IMR-90 (cell line): Measurements from ENCODE around the gene KCNN4. TPM values are rescaled to one million over a fixed set of nuclear protein-coding genes. Genes with fewer than 3 reads are reported as not detected.

ENCODE experiments used
- ATAC-seq: fragments of 200-7000 bp; cut with Tn5 transposase; 2 replicates; pipeline ENCODE4 v1.9.1; 2020; ENCODE audit warnings: low read depth, mild to moderate bottlenecking, moderate library complexity
- BruUV-seq: library from RNA; stranded (reverse); fragments of 400-500 nt; replicated peaks from 2 replicates; lab custom pipeline; 2021; lab: Mats Ljungman, UMichigan
- CTCF ChIA-PET: fragments of 300-600 bp; formaldehyde crosslinking; extraction: SDS; loops from one replicate; lab custom pipeline; 2021; ENCODE audit warnings: antibody characterized with exemption; lab: Yijun Ruan, JAX
- POLR2A ChIA-PET: fragments of 300-600 bp; sonication (Branson Sonifier 250); formaldehyde crosslinking; loops from one replicate; lab custom pipeline; 2022; ENCODE audit warnings: antibody characterized with exemption; ENCODE audit not compliant: unreplicated experiment; lab: Charles Lee
- DNase-seq: peaks from one replicate; pipeline ENCODE4 v3.0.0; 2013
- H2AFZ ChIP-seq: replicated peaks from 2 replicates; pipeline ENCODE3; 2013; ENCODE audit warnings: low read length, mild to moderate bottlenecking; ENCODE audit not compliant: poor library complexity
- H2AK5ac ChIP-seq: 2 replicates; pipeline ENCODE4 v1.6.1; 2013; ENCODE audit warnings: low read depth, low read length, inconsistent platforms
- H2AK9ac ChIP-seq: replicated peaks from 2 replicates; pipeline ENCODE3; 2013; ENCODE audit warnings: mild to moderate bottlenecking, low read depth, low read length, moderate library complexity; ENCODE audit not compliant: poor library complexity
- H2BK120ac ChIP-seq: 2 replicates; pipeline ENCODE4 v1.6.1; 2013; ENCODE audit warnings: low read depth, low read length, inconsistent platforms
- H2BK15ac ChIP-seq: 3 replicates; pipeline ENCODE4 v1.6.1; 2013; ENCODE audit warnings: low read depth, low read length, inconsistent platforms
- H2BK20ac ChIP-seq: 2 replicates; pipeline ENCODE4 v1.6.1; 2013; ENCODE audit warnings: low read depth, mild to moderate bottlenecking, inconsistent platforms, low read length, moderate library complexity
- H2BK5ac ChIP-seq: 2 replicates; pipeline ENCODE4 v1.6.1; 2013; ENCODE audit warnings: mild to moderate bottlenecking, low read depth, low read length, inconsistent platforms; ENCODE audit not compliant: poor library complexity, severe bottlenecking
- H3K14ac ChIP-seq: replicated peaks from 2 replicates; pipeline ENCODE4 v1.6.1; 2013; ENCODE audit warnings: low read depth, low read length, inconsistent platforms
- H3K18ac ChIP-seq: 2 replicates; pipeline ENCODE4 v1.6.1; 2013; ENCODE audit warnings: low read depth, low read length, control low read depth
- H3K23ac ChIP-seq: 2 replicates; pipeline ENCODE4 v1.6.1; 2013; ENCODE audit warnings: low read depth, low read length, inconsistent platforms
- H3K27ac ChIP-seq: 2 replicates; pipeline ENCODE4 v1.5.1; 2013; ENCODE audit warnings: mild to moderate bottlenecking, control low read depth, low read length; ENCODE audit not compliant: insufficient read depth
- H3K27me3 ChIP-seq: 2 replicates; pipeline ENCODE4 v1.6.1; 2013; ENCODE audit warnings: low read length; ENCODE audit not compliant: control insufficient read depth, insufficient read depth
- H3K36me3 ChIP-seq: 2 replicates; pipeline ENCODE4 v1.6.1; 2013; ENCODE audit warnings: low read length, mixed read lengths; ENCODE audit not compliant: control insufficient read depth, insufficient read depth
- H3K4ac ChIP-seq: 2 replicates; pipeline ENCODE4 v1.6.1; 2013; ENCODE audit warnings: low read depth, low read length, inconsistent platforms
- H3K4me1 ChIP-seq: 2 replicates; pipeline ENCODE4 v1.6.1; 2013; ENCODE audit warnings: low read length, mixed read lengths; ENCODE audit not compliant: control insufficient read depth, insufficient read depth
- H3K4me2 ChIP-seq: 2 replicates; pipeline ENCODE4 v1.6.1; 2013; ENCODE audit warnings: low read depth, mild to moderate bottlenecking, control low read depth, low read length, moderate library complexity
- H3K4me3 ChIP-seq: 2 replicates; pipeline ENCODE4 v1.5.1; 2013; ENCODE audit warnings: low read depth, mild to moderate bottlenecking, control low read depth, low read length, moderate library complexity; ENCODE audit not compliant: insufficient read depth
- H3K56ac ChIP-seq: 2 replicates; pipeline ENCODE4 v1.6.1; 2013; ENCODE audit warnings: low read length, inconsistent platforms; ENCODE audit not compliant: insufficient read depth; ENCODE audit errors: extremely low read depth
- H3K79me1 ChIP-seq, 2 experiments: 2 replicates each; pipeline ENCODE4 v1.6.1; 2013; ENCODE audit warnings: low read length in 2 of 2, inconsistent platforms in 1 of 2, low read depth in 1 of 2
- H3K9ac ChIP-seq: 2 replicates; pipeline ENCODE4 v1.6.1; 2013; ENCODE audit warnings: low read depth, low read length, control low read depth
- H3K9me1 ChIP-seq: 2 replicates; pipeline ENCODE4 v1.6.1; 2013; ENCODE audit warnings: low read length, inconsistent platforms; ENCODE audit not compliant: insufficient read depth
- H3K9me3 ChIP-seq: 2 replicates; pipeline ENCODE4 v1.6.1; 2013; ENCODE audit warnings: low read length; ENCODE audit not compliant: control insufficient read depth, insufficient read depth
- H4K20me1 ChIP-seq: 2 replicates; pipeline ENCODE4 v1.6.1; 2013; ENCODE audit warnings: low read length, inconsistent platforms; ENCODE audit not compliant: insufficient read depth
- H4K5ac ChIP-seq: 2 replicates; pipeline ENCODE4 v1.6.1; 2013; ENCODE audit warnings: mild to moderate bottlenecking, low read depth, low read length, control low read depth
- H4K8ac ChIP-seq, 2 experiments: 2 replicates each; pipeline ENCODE4 v1.6.1; 2013; ENCODE audit warnings: low read depth in 2 of 2, low read length in 2 of 2, control low read depth in 1 of 2, inconsistent platforms in 1 of 2
- H4K91ac ChIP-seq: 2 replicates; pipeline ENCODE4 v1.6.1; 2013; ENCODE audit warnings: low read depth, low read length, inconsistent platforms; ENCODE audit not compliant: insufficient read depth
- BHLHE40 ChIP-seq: fragments of 150-350 bp; IDR thresholded peaks from 2 replicates; pipeline ENCODE4 v1.6.1; 2016; ENCODE audit warnings: mild to moderate bottlenecking, low read depth, low read length
- CHD1 ChIP-seq: IDR thresholded peaks from 2 replicates; pipeline ENCODE4 v1.6.1; 2012; ENCODE audit warnings: low read depth, low read length, improper control_type of control experiment
- FOS ChIP-seq: fragments of 150-350 bp; IDR thresholded peaks from 2 replicates; pipeline ENCODE4 v1.6.1; 2016; ENCODE audit warnings: low read depth, low read length
- MAFK ChIP-seq: IDR thresholded peaks from 2 replicates; pipeline ENCODE4 v1.6.1; 2012; ENCODE audit warnings: low read depth, low read length, improper control_type of control experiment
- MAZ ChIP-seq: IDR thresholded peaks from 2 replicates; pipeline ENCODE4 v1.6.1; 2012; ENCODE audit warnings: low read depth, mild to moderate bottlenecking, low read length, improper control_type of control experiment, moderate library complexity, borderline replicate concordance
- MXI1 ChIP-seq: IDR thresholded peaks from 2 replicates; pipeline ENCODE4 v1.6.1; 2012; ENCODE audit warnings: low read depth, mild to moderate bottlenecking, low read length, moderate library complexity, borderline replicate concordance
- NFE2L2 ChIP-seq: fragments of 150-350 bp; IDR thresholded peaks from 2 replicates; pipeline ENCODE4 v1.6.1; 2016; ENCODE audit warnings: low read depth, mild to moderate bottlenecking, low read length
- POLR2A ChIP-seq: IDR thresholded peaks from 2 replicates; pipeline ENCODE4 v1.6.1; 2012; ENCODE audit warnings: mild to moderate bottlenecking, low read depth, low read length
- RAD21 ChIP-seq: IDR thresholded peaks from 2 replicates; pipeline ENCODE4 v1.6.1; 2012; ENCODE audit warnings: low read length, improper control_type of control experiment
- RCOR1 ChIP-seq: IDR thresholded peaks from 2 replicates; pipeline ENCODE4 v1.6.1; 2012; ENCODE audit warnings: mild to moderate bottlenecking, low read length, improper control_type of control experiment; ENCODE audit not compliant: insufficient replicate concordance
- RFX5 ChIP-seq: IDR thresholded peaks from 2 replicates; pipeline ENCODE4 v1.8.0; 2012; ENCODE audit warnings: low read depth, mild to moderate bottlenecking, low read length, moderate library complexity
- SMC3 ChIP-seq: fragments of 150-350 bp; IDR thresholded peaks from 2 replicates; pipeline ENCODE4 v1.6.1; 2016; ENCODE audit warnings: low read depth, mild to moderate bottlenecking, antibody characterized with exemption, low read length, moderate library complexity
- WGBS, 2 experiments: methylation state at CpG; one replicate each; pipeline versions ENCODE4 v1.1.5 to v1.1.7; 2013; ENCODE audit warnings: missing lambda C conversion rate in 2 of 2; ENCODE audit not compliant: insufficient read length in 1 of 2; ENCODE audit errors: extremely low coverage in 2 of 2; 5-methylcytosine and 5-hydroxymethylcytosine counted together
- dilution Hi-C: fragments of 300-500 bp; cut with HindIII; formaldehyde crosslinking; loops from one replicate; pipeline ENCODE4 v1.14.3; 2018; ENCODE audit warnings: low sequenced_read_pairs; ENCODE audit not compliant: unreplicated experiment
- in situ Hi-C: fragments of 300-500 bp; cut with MboI; formaldehyde crosslinking; loops from 3 replicates; pipeline ENCODE4 v1.14.3; 2019; ENCODE audit warnings: low sequenced_read_pairs, inconsistent platforms, mixed read lengths
- intact Hi-C: fragments of 100-400 bp; cut with micrococcal nuclease; formaldehyde crosslinking; loops from 2 replicates; pipeline ENCODE4 v1.10.0; 2022
- polyA plus RNA-seq, 3 experiments: library from polyadenylated mRNA; depleted of rRNA; stranded (reverse); fragments of >200 nt; gene quantifications; 2 replicates each; pipeline ENCODE4 v1.2.3, GENCODE V29; 2012; ENCODE audit warnings: low replicate concordance in 1 of 3
- total RNA-seq: library from RNA; depleted of rRNA; stranded (reverse); fragments of >200 nt; gene quantifications from 2 replicates; pipeline ENCODE4 v1.2.3, GENCODE V29; 2012
- TF ChIP-seq, protein P1 (sequence below): fragments of 150-350 bp; IDR thresholded peaks from 2 replicates; pipeline ENCODE4 v1.6.1; 2017; ENCODE audit warnings: mild to moderate bottlenecking, antibody characterized with exemption, low read length, low read depth
- TF ChIP-seq, protein P2 (sequence below): fragments of 150-350 bp; IDR thresholded peaks from 2 replicates; pipeline ENCODE4 v1.6.1; 2016; ENCODE audit warnings: low read depth, mild to moderate bottlenecking, low read length, moderate library complexity, borderline replicate concordance
- TF ChIP-seq, protein P3 (sequence below): conservative IDR thresholded peaks from 2 replicates; pipeline ENCODE4 v1.5.1; 2012; ENCODE audit warnings: mild to moderate bottlenecking, low read depth, low read length, improper control_type of control experiment

The KCNN4 gene
- total and polyA plus RNA-seq, 2 of the 4 experiments (the other 2 are of a cell fraction), result 0.54 to 0.99 TPM

DNA sequence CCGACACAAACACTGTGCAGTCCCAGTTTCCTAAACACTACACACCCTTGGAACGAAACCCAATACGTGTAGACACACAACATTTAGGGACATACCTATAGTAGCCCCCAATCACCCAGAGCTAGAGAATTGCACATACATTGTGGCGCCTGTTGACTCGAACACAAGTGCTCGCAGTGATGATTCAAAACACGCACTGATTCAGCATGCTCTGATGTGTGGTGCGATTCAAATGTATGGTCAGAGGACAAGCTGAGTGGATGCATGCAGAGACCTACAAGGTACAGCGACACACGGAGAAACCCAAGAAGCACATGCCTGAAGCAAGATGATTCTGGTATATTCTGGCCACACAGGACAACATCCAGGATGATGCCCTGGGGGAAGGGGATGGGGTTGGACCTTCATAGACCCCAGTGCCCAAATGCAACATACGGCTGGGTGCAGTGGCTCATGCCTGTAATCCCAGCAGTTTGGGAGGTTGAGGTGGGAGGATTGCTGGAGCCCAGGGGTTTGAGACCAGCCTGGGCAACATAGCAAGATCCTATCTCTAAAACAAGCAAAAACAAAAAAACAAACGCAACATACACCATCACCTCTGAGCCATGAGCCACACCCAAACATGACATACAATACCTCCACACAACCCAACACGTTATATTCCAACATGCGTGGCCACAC is 997 bp upstream of the KCNN4 start:
- peak overlapping the region; percentile 66; the same call in 1 of the 2 replicates for H3K4ac ChIP-seq
- no peak overlapping the region for H4K5ac ChIP-seq
- H3K4me3 ChIP-seq, result no peak overlapping the region
- no peaks in the 10 kb centered on the region for H3K79me1 ChIP-seq
- H3K4me1 ChIP-seq, result peaks cover 12% of the 10 kb centered on the region
- H3K27ac ChIP-seq, result no peak overlapping the region
- peak overlapping the region; percentile 3; the same call in 1 of the 3 replicates for H2BK15ac ChIP-seq
- 98% methylated on average over 6 of the region's 14 CpGs; no CpG with 5 or more reads in 1 of the 2 experiments for WGBS, 2 experiments
- no peaks in the 10 kb centered on the region for H3K27me3 ChIP-seq
- no peaks in the 10 kb centered on the region for H3K36me3 ChIP-seq
- dilution Hi-C loops, result no loop called here
- H3K9me1 ChIP-seq, result peaks cover 8% of the 10 kb centered on the region
- in situ Hi-C loops, result loop anchor here (5.0 kb wide), 1 partner anchor 34 kb away; no protein-coding TSS in a partner anchor
- no peak overlapping the region for H2BK5ac ChIP-seq
- ChIA-PET CTCF (no interaction called here), POLR2A (no interaction called here)
- H3K9ac ChIP-seq, result no peak overlapping the region
- H2AFZ ChIP-seq, result peak overlapping the region; percentile 90
- intact Hi-C loops, result no loop called here
- H3K4me2 ChIP-seq, result no peak overlapping the region
- H2BK20ac ChIP-seq, result peak overlapping the region; percentile 17; the same call in 1 of the 2 replicates
- H4K20me1 ChIP-seq, result no peaks in the 10 kb centered on the region
- peak overlapping the region; percentile 52 for H2AK5ac ChIP-seq
- ATAC-seq (no peak), DNase-seq (no peak)
- peak overlapping the region; percentile 13; the same call in 1 of the 2 replicates for H4K91ac ChIP-seq
- H3K23ac ChIP-seq, result peak overlapping the region; percentile 48; the same call in 1 of the 2 replicates
- no peak overlapping the region for H3K56ac ChIP-seq
- H3K18ac ChIP-seq, result no peak overlapping the region
- no peak overlapping the region for H2BK120ac ChIP-seq
- BruUV-seq, result no TSS peak
- H2AK9ac ChIP-seq, result peak overlapping the region; percentile 89
- peak overlapping the region; percentile 68; the same call in 1 of the 2 replicates for H3K14ac ChIP-seq
- H4K8ac ChIP-seq, result peak overlapping the region in 1 of 2 experiments; percentile 31; a peak in 1 of 4 replicates
- H3K9me3 ChIP-seq, result no peaks in the 10 kb centered on the region
- TF ChIP-seq RCOR1, result no peak
- TF ChIP-seq, protein P1, sequence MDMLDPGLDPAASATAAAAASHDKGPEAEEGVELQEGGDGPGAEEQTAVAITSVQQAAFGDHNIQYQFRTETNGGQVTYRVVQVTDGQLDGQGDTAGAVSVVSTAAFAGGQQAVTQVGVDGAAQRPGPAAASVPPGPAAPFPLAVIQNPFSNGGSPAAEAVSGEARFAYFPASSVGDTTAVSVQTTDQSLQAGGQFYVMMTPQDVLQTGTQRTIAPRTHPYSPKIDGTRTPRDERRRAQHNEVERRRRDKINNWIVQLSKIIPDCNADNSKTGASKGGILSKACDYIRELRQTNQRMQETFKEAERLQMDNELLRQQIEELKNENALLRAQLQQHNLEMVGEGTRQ, result no peak
- TF ChIP-seq SMC3, result no peak
- TF ChIP-seq NFE2L2, result no peak
- TF ChIP-seq MXI1, result no peak
- TF ChIP-seq FOS, result no peak
- TF ChIP-seq MAZ, result no peak
- TF ChIP-seq RFX5, result no peak
- no peak for TF ChIP-seq CHD1
- TF ChIP-seq MAFK, result no peak
- TF ChIP-seq RAD21, result no peak
- TF ChIP-seq, protein P2, sequence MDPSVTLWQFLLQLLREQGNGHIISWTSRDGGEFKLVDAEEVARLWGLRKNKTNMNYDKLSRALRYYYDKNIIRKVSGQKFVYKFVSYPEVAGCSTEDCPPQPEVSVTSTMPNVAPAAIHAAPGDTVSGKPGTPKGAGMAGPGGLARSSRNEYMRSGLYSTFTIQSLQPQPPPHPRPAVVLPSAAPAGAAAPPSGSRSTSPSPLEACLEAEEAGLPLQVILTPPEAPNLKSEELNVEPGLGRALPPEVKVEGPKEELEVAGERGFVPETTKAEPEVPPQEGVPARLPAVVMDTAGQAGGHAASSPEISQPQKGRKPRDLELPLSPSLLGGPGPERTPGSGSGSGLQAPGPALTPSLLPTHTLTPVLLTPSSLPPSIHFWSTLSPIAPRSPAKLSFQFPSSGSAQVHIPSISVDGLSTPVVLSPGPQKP, result no peak
- TF ChIP-seq, protein P3, sequence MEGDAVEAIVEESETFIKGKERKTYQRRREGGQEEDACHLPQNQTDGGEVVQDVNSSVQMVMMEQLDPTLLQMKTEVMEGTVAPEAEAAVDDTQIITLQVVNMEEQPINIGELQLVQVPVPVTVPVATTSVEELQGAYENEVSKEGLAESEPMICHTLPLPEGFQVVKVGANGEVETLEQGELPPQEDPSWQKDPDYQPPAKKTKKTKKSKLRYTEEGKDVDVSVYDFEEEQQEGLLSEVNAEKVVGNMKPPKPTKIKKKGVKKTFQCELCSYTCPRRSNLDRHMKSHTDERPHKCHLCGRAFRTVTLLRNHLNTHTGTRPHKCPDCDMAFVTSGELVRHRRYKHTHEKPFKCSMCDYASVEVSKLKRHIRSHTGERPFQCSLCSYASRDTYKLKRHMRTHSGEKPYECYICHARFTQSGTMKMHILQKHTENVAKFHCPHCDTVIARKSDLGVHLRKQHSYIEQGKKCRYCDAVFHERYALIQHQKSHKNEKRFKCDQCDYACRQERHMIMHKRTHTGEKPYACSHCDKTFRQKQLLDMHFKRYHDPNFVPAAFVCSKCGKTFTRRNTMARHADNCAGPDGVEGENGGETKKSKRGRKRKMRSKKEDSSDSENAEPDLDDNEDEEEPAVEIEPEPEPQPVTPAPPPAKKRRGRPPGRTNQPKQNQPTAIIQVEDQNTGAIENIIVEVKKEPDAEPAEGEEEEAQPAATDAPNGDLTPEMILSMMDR, result no peak
- no peak for TF ChIP-seq BHLHE40
- TF ChIP-seq POLR2A, result no peak
